Body of pancreas (tissue), 4 donors: Measurements from ENCODE around the gene SEMA4D. TPM values are rescaled to one million over a fixed set of nuclear protein-coding genes. Genes with fewer than 3 reads are reported as not detected.

ENCODE experiments used
- ATAC-seq: fragments of 150-250 bp; one replicate; pipeline ENCODE4 v1.9.1; 2016
- DNase-seq, 4 donors: peaks; one replicate each; pipeline ENCODE4 v3.0.0-alpha.2; 2019
- H3K27ac ChIP-seq, 4 donors: fragments of 200-600 bp; sonication (generic); 1 replicate in 3 of 4; 2 replicates in 1 of 4; pipeline versions ENCODE4 v1.5.1 to v1.6.1; 2016 to 2019; ENCODE audit warnings: mild to moderate bottlenecking in 1 of 4, mixed read lengths in 1 of 4, moderate library complexity in 1 of 4
- H3K27me3 ChIP-seq, 2 donors: fragments of 200-600 bp; sonication (generic); one replicate each; pipeline ENCODE4 v1.6.0; 2016; ENCODE audit warnings: mild to moderate bottlenecking in 1 of 2
- H3K36me3 ChIP-seq, 2 donors: fragments of 200-600 bp; sonication (generic); replicated peaks in 1 of 2; 2 replicates each; pipeline ENCODE4 v1.5.1; 2016; ENCODE audit warnings: low read depth in 2 of 2; ENCODE audit not compliant: insufficient read depth in 1 of 2
- H3K4me1 ChIP-seq: fragments of 200-600 bp; sonication (generic); one replicate; pipeline ENCODE4 v1.6.0; 2016
- H3K4me3 ChIP-seq, 2 donors: fragments of 200-600 bp; sonication (generic); 1 replicate in 1 of 2; 2 replicates in 1 of 2; pipeline ENCODE4 v1.5.1; 2016 to 2019
- H3K9me3 ChIP-seq, 3 donors: fragments of 200-600 bp; sonication (generic); 1 replicate in 2 of 3; 2 replicates in 1 of 3; pipeline ENCODE4 v1.5.1; 2016
- CTCF ChIP-seq, 7 experiments: fragments of 450-650 bp in 4 of 7; fragments of 200-600 bp in 3 of 7; sonication (generic) in 3 of 7; IDR thresholded peaks; one replicate each; pipeline ENCODE4 v1.5.1; 2016 to 2019; ENCODE audit warnings: antibody characterized with exemption in 7 of 7
- POLR2A ChIP-seq, 3 donors: fragments of 450-650 bp; IDR thresholded peaks; one replicate each; pipeline ENCODE4 v1.6.1; 2016; ENCODE audit warnings: antibody characterized with exemption in 3 of 3, mild to moderate bottlenecking in 2 of 3
- WGBS, 2 donors: methylation state at CpG; one replicate each; pipeline ENCODE4 v1.1.5; 2017; 5-methylcytosine and 5-hydroxymethylcytosine counted together
- intact Hi-C: fragments of 100-400 bp; cut with DNase I; formaldehyde crosslinking; loops from one replicate; pipeline ENCODE4 v1.15.1; 2023
- total RNA-seq, 2 donors: library from RNA; depleted of rRNA; stranded (reverse); fragments of >200 nt; gene quantifications; one replicate each; pipeline ENCODE4 v1.1.0, GENCODE V29; 2016

SEMA4D gene
- total RNA-seq, 2 donors from 2014 or later, result 15.6 to 18.1 TPM

- Histone ChIP-seq H3K27ac (no peak overlapping the region), H3K27me3 (no peaks in the 10 kb centered on the region), H3K9me3 (no peaks in the 10 kb centered on the region), H3K4me3 (no peak overlapping the region), H3K36me3 (no peaks in the 10 kb centered on the region), H3K4me1 (no peaks in the 10 kb centered on the region)
- intact Hi-C loops, result loop anchor here (10.0 kb wide), 1 partner anchor 218 kb away; no protein-coding TSS in a partner anchor
- no peak for DNase-seq
- TF ChIP-seq CTCF (IDR thresholded peaks at IDR 0.05), result no peak
- no peak for TF ChIP-seq POLR2A (IDR thresholded peaks at IDR 0.05)
- no peak for ATAC-seq
- WGBS, 2 donors, result 69 to 77% methylated on average over 4 to 9 of the region's 9 CpGs
These were observed 45.2 kb upstream of the SEMA4D start for GRCh38 chr9:89543111-89543510.

- Histone ChIP-seq H3K9me3 (no peaks in the 10 kb centered on the region), H3K27ac (no peak overlapping the region), H3K4me1 (no peaks in the 10 kb centered on the region), H3K4me3 (no peak overlapping the region), H3K27me3 (no peaks in the 10 kb centered on the region), H3K36me3 (no peaks in the 10 kb centered on the region)
- WGBS, 2 donors, result 76% methylated on average over 5 to 11 of the region's 11 CpGs
- TF ChIP-seq CTCF (IDR thresholded peaks at IDR 0.05), result no peak
- TF ChIP-seq POLR2A (IDR thresholded peaks at IDR 0.05), result no peak
- intact Hi-C loops, result loop anchor here (10.0 kb wide), 1 partner anchor 218 kb away; no protein-coding TSS in a partner anchor
- no peak for ATAC-seq
- DNase-seq, result no peak
These were observed 44.6 kb upstream of the SEMA4D start for GRCh38 chr9:89542401-89543021.

DNA sequence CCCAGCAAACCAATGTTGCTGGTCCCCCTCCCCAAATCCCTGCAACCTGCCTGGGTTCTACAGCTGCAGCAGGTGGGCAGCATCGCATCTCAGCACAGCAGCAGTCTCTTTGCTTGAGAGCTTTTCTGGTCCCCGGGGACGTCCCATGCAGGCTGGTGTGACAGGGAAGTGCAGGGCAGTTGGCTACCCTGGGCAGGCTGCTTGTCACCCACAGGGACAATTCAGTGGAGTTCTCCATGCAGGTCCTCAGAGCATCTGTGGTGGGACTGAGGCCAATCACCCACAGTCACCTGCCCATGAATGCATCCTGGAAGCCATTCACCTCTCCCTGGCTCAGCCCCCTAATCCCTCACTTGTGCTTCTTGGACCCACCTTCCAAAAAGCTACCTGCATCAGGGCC lies 43.9 kb upstream of the SEMA4D start:
- intact Hi-C loops, result loop anchor here (10.0 kb wide), 1 partner anchor 217 kb away; no protein-coding TSS in a partner anchor
- ATAC-seq, result no peak

DNA sequence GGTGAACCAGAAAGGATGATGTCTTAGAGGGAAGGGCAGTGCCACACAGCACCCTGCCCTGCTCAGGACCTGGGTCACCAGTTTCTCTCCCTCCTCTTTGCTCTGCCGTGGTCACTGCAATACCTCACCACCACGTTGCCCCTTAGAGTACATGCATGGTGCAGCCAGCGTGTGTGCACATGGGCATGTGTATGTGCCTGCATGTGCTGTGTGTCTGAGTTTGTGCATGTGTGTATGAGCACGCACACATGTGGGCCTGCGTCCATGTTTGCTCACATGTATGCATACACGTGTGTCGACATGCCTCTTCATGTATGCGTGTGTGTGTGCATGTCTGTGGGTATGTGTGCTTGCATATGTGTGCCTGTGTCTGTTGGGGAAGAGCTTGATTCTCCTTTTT lies 41.5 kb upstream of the SEMA4D start:
- H3K4me1 ChIP-seq, result peaks cover 6% of the 10 kb centered on the region
- no peak overlapping the region for H3K4me3 ChIP-seq
- H3K9me3 ChIP-seq, result no peaks in the 10 kb centered on the region
- no peak for TF ChIP-seq CTCF (IDR thresholded peaks at IDR 0.05)
- intact Hi-C loops, result no loop called here
- H3K36me3 ChIP-seq, result no peaks in the 10 kb centered on the region
- H3K27me3 ChIP-seq, result no peaks in the 10 kb centered on the region
- no peak overlapping the region for H3K27ac ChIP-seq
- DNase-seq (no peak), ATAC-seq (no peak)
- 78 to 92% methylated on average over 8 of the region's 8 CpGs for WGBS, 2 donors

More for the DNA sequence above, 43.9 kb upstream of the SEMA4D start:
- Histone ChIP-seq H3K36me3 (no peaks in the 10 kb centered on the region), H3K9me3 (no peaks in the 10 kb centered on the region), H3K27ac (no peak overlapping the region), H3K27me3 (no peaks in the 10 kb centered on the region), H3K4me3 (no peak overlapping the region), H3K4me1 (no peaks in the 10 kb centered on the region)
- TF ChIP-seq CTCF (IDR thresholded peaks at IDR 0.05) (no peak), POLR2A (IDR thresholded peaks at IDR 0.05) (no peak)
- DNase-seq, result no peak
- 69 to 82% methylated on average over 3 of the region's 3 CpGs for WGBS, 2 donors

DNA sequence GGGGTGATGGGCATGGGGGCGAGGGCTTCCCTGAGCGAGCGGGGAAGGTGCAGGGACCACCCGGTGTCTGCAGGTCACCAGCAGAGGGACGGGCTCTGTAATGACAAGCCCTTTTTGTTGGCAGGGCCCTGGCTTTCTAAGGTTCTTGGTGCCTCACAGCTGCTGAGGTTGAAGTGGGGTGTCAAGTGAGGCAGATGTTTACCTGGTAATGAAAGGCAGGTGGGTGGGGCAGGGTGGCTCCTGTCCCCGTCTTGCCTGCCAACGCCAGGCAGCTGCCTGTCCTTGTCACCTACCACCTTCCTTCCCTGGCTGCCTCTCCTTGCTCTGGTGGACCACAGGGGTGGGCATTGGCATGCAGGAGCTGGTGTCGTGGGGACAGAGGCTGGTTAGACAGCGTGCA lies 41.0 kb upstream of the SEMA4D start:
- H3K4me3 ChIP-seq, result no peak overlapping the region

More for the DNA sequence above, 41.0 kb upstream of the SEMA4D start:
- DNase-seq, result no peak
- Histone ChIP-seq H3K4me1 (peaks cover 8% of the 10 kb centered on the region), H3K27ac (no peak overlapping the region), H3K27me3 (no peaks in the 10 kb centered on the region), H3K36me3 (no peaks in the 10 kb centered on the region), H3K9me3 (no peaks in the 10 kb centered on the region)
- no peak for TF ChIP-seq CTCF (IDR thresholded peaks at IDR 0.05)
- intact Hi-C loops, result no loop called here
- WGBS, 2 donors, result 92 to 99% methylated on average over 7 to 9 of the region's 9 CpGs
- no peak for ATAC-seq
